ENCODE measurements around the gene TUBG2. TPM values are rescaled to one million over a fixed set of nuclear protein-coding genes. Genes with fewer than 3 reads are reported as not detected.

Gene TUBG2
- total and polyA plus RNA-seq, 2 donors from 2014 or later: 19.9 to 39.9 TPM

GRCh38 chr17:42709561-42709960 is 50.5 kb downstream of the TUBG2 start:
- Histone ChIP-seq H3K36me3 (ENCODE audit: control insufficient read depth in 2 of 3, insufficient read depth in 3 of 3, low read length in 3 of 3) (peaks cover 8 to 73% (median 49%) of the 10 kb centered on the region in 3 donors), H3K4me3 (ENCODE audit: low read length in 3 of 3) (no peak overlapping the region), H3K4me1 (ENCODE audit: control insufficient read depth in 2 of 3, insufficient read depth in 2 of 3, low read depth in 1 of 3, low read length in 3 of 3) (no peaks in the 10 kb centered on the region), H3K9ac (ENCODE audit: low read length in 3 of 3) (no peak overlapping the region), H3K27ac (ENCODE audit: low read depth in 2 of 2, low read length in 2 of 2) (no peak overlapping the region), H3K27me3 (ENCODE audit: control insufficient read depth, insufficient read depth, low read length) (no peaks in the 10 kb centered on the region), H3K9me3 (ENCODE audit: control insufficient read depth in 2 of 3, insufficient read depth in 1 of 3, low read length in 3 of 3) (no peaks in the 10 kb centered on the region)
- intact Hi-C loops (cut with DNase I): no loop called here
- DNase-seq: no peak
- no peak for FAIRE-seq
- TF ChIP-seq CTCF (IDR thresholded peaks at IDR 0.05; ENCODE audit: borderline replicate concordance, extremely low read depth, insufficient read depth): no peak

Small RNA genes lying within 50 kb of the gene (microRNA-seq; reads per million reads assigned to microRNA genes)
- gene MIR6780A: not detected

Other genes with a start within 250 kb of the TUBG2 start
- 204 TPM for gene CAVIN1, start 236.0 kb upstream of the TUBG2 start, total RNA-seq
- 67.1 TPM for gene CAVIN1, start 236.0 kb upstream of the TUBG2 start, polyA plus RNA-seq (ENCODE audit: insufficient read depth, low read depth, low replicate concordance)
- gene ATP6V0A1, start 200.4 kb upstream of the TUBG2 start, total RNA-seq: 110 TPM
- gene ATP6V0A1, start 200.4 kb upstream of the TUBG2 start, polyA plus RNA-seq (ENCODE audit: insufficient read depth, low read depth, low replicate concordance): 108 TPM
- 37.5 TPM for gene NAGLU, start 123.0 kb upstream of the TUBG2 start, total RNA-seq
- 52.7 TPM for gene NAGLU, start 123.0 kb upstream of the TUBG2 start, polyA plus RNA-seq (ENCODE audit: insufficient read depth, low read depth, low replicate concordance)
- 0.31 TPM for gene HSD17B1, start 106.4 kb upstream of the TUBG2 start, total RNA-seq
- 3.3 TPM for gene HSD17B1, start 106.4 kb upstream of the TUBG2 start, polyA plus RNA-seq (ENCODE audit: insufficient read depth, low read depth, low replicate concordance)
- gene COASY, start 97.1 kb upstream of the TUBG2 start, total RNA-seq: 71.9 TPM
- gene COASY, start 97.1 kb upstream of the TUBG2 start, polyA plus RNA-seq (ENCODE audit: insufficient read depth, low read depth, low replicate concordance): 145 TPM
- 38.7 TPM for gene MLX, start 92.2 kb upstream of the TUBG2 start, total RNA-seq
- 41.0 TPM for gene MLX, start 92.2 kb upstream of the TUBG2 start, polyA plus RNA-seq (ENCODE audit: insufficient read depth, low read depth, low replicate concordance)
- gene PSMC3IP, start 81.6 kb upstream of the TUBG2 start, total RNA-seq: 5.8 TPM
- 3.6 TPM for gene PSMC3IP, start 81.6 kb upstream of the TUBG2 start, polyA plus RNA-seq (ENCODE audit: insufficient read depth, low read depth, low replicate concordance)
- 69.5 TPM for gene RETREG3, start 49.9 kb upstream of the TUBG2 start, total RNA-seq
- gene RETREG3, start 49.9 kb upstream of the TUBG2 start, polyA plus RNA-seq (ENCODE audit: insufficient read depth, low read depth, low replicate concordance): 22.6 TPM
- gene TUBG1, start 49.6 kb upstream of the TUBG2 start, total RNA-seq: 33.7 TPM
- 61.9 TPM for gene TUBG1, start 49.6 kb upstream of the TUBG2 start, polyA plus RNA-seq (ENCODE audit: insufficient read depth, low read depth, low replicate concordance)
- gene PLEKHH3, start 17.7 kb downstream of the TUBG2 start, total RNA-seq: 21.2 TPM
- 23.2 TPM for gene PLEKHH3, start 17.7 kb downstream of the TUBG2 start, polyA plus RNA-seq (ENCODE audit: insufficient read depth, low read depth, low replicate concordance)
- gene CCR10, start 22.6 kb downstream of the TUBG2 start, total RNA-seq: 1.4 TPM
- gene CCR10, start 22.6 kb downstream of the TUBG2 start, polyA plus RNA-seq (ENCODE audit: insufficient read depth, low read depth, low replicate concordance): 1.7 TPM
- gene CNTNAP1, start 23.2 kb downstream of the TUBG2 start, total RNA-seq: 9.1 TPM
- gene CNTNAP1, start 23.2 kb downstream of the TUBG2 start, polyA plus RNA-seq (ENCODE audit: insufficient read depth, low read depth, low replicate concordance): 1.4 TPM
- 59.2 TPM for gene EZH1, start 85.8 kb downstream of the TUBG2 start, total RNA-seq
- gene EZH1, start 85.8 kb downstream of the TUBG2 start, polyA plus RNA-seq (ENCODE audit: insufficient read depth, low read depth, low replicate concordance): 20.8 TPM
- 55.7 TPM for gene RAMP2, start 101.9 kb downstream of the TUBG2 start, total RNA-seq
- gene RAMP2, start 101.9 kb downstream of the TUBG2 start, polyA plus RNA-seq (ENCODE audit: insufficient read depth, low read depth, low replicate concordance): 134 TPM
- gene VPS25, start 114.2 kb downstream of the TUBG2 start, total RNA-seq: 85.2 TPM
- gene VPS25, start 114.2 kb downstream of the TUBG2 start, polyA plus RNA-seq (ENCODE audit: insufficient read depth, low read depth, low replicate concordance): 112 TPM
- 14.9 TPM for gene WNK4, start 121.3 kb downstream of the TUBG2 start, total RNA-seq
- gene WNK4, start 121.3 kb downstream of the TUBG2 start, polyA plus RNA-seq (ENCODE audit: insufficient read depth, low read depth, low replicate concordance): 26.4 TPM
- gene COA3, start 139.4 kb downstream of the TUBG2 start, total RNA-seq: 144 TPM
- 656 TPM for gene COA3, start 139.4 kb downstream of the TUBG2 start, polyA plus RNA-seq (ENCODE audit: insufficient read depth, low read depth, low replicate concordance)
- 0.60 TPM for gene CNTD1, start 139.6 kb downstream of the TUBG2 start, total RNA-seq
- 0.95 TPM for gene CNTD1, start 139.6 kb downstream of the TUBG2 start, polyA plus RNA-seq (ENCODE audit: insufficient read depth, low read depth, low replicate concordance)
- 95.1 TPM for gene BECN1, start 165.0 kb downstream of the TUBG2 start, total RNA-seq
- gene BECN1, start 165.0 kb downstream of the TUBG2 start, polyA plus RNA-seq (ENCODE audit: insufficient read depth, low read depth, low replicate concordance): 65.9 TPM
- gene PSME3, start 174.1 kb downstream of the TUBG2 start, total RNA-seq: 115 TPM
- 60.3 TPM for gene PSME3, start 174.1 kb downstream of the TUBG2 start, polyA plus RNA-seq (ENCODE audit: insufficient read depth, low read depth, low replicate concordance)
- 1.2 TPM for gene AOC2, start 185.3 kb downstream of the TUBG2 start, total RNA-seq
- 0.58 TPM for gene AOC2, start 185.3 kb downstream of the TUBG2 start, polyA plus RNA-seq (ENCODE audit: insufficient read depth, low read depth, low replicate concordance)
- 40.6 TPM for gene AOC3, start 191.9 kb downstream of the TUBG2 start, total RNA-seq
- 15.1 TPM for gene AOC3, start 191.9 kb downstream of the TUBG2 start, polyA plus RNA-seq (ENCODE audit: insufficient read depth, low read depth, low replicate concordance)
- gene G6PC1, start 241.5 kb downstream of the TUBG2 start, total RNA-seq: 0.16 TPM
- gene G6PC1, start 241.5 kb downstream of the TUBG2 start, polyA plus RNA-seq (ENCODE audit: insufficient read depth, low read depth, low replicate concordance): 10.5 TPM